Measurements from ENCODE around the gene CABLES2.

The CABLES2 gene

GRCh38 chr20:62416651-62417637, 9.9 kb upstream of the CABLES2 start:
- DNase-seq (ENCODE audit: low spot score) = no peak
- no peak for TF ChIP-seq CTCF (IDR thresholded peaks at IDR 0.05; ENCODE audit: extremely low read depth, missing control alignments)

GRCh38 chr20:62415354-62416111, 8.4 kb upstream of the CABLES2 start:
- no peak for TF ChIP-seq CTCF (IDR thresholded peaks at IDR 0.05; ENCODE audit: extremely low read depth, missing control alignments)
- no peak for DNase-seq (ENCODE audit: low spot score)

- no peak for DNase-seq (ENCODE audit: low spot score)
- TF ChIP-seq CTCF (IDR thresholded peaks at IDR 0.05; ENCODE audit: extremely low read depth, missing control alignments) = no peak
These were observed 6.9 kb upstream of the CABLES2 start for GRCh38 chr20:62413896-62414481.

- TF ChIP-seq CTCF (IDR thresholded peaks at IDR 0.05; ENCODE audit: extremely low read depth, missing control alignments) = no peak
- no peak for DNase-seq (ENCODE audit: low spot score)
These were observed 6.0 kb upstream of the CABLES2 start for GRCh38 chr20:62413025-62413570.

GRCh38 chr20:62412194-62413024, 5.3 kb upstream of the CABLES2 start:
- DNase-seq (ENCODE audit: low spot score) = no peak
- TF ChIP-seq CTCF (IDR thresholded peaks at IDR 0.05; ENCODE audit: extremely low read depth, missing control alignments) = no peak

GRCh38 chr20:62411479-62412193, 4.6 kb upstream of the CABLES2 start:
- TF ChIP-seq CTCF (IDR thresholded peaks at IDR 0.05; ENCODE audit: extremely low read depth, missing control alignments) = no peak
- DNase-seq (ENCODE audit: low spot score) = no peak
